HT-29 (cell line): Measurements from ENCODE around the gene PPIG. TPM values are rescaled to one million over a fixed set of nuclear protein-coding genes. Genes with fewer than 3 reads are reported as not detected.
"Not testable (repeated sequence)": the region's sequence is repeated elsewhere in the genome, so short reads cannot be mapped to it uniquely, and the experiment has no call there.

Source experiments
- DNase-seq: peaks from one replicate; pipeline ENCODE4 v3.0.0-alpha.2; 2015; ENCODE audit warnings: low spot score
- total RNA-seq: library from RNA; depleted of rRNA; stranded (reverse); fragments of >200 nt; shearing (Covaris generic); gene quantifications from 2 replicates; pipeline ENCODE4 v1.2.3, GENCODE V29; 2014; rRNA removed

PPIG gene
- 15.4 and 20.7 TPM in 2 replicates for total RNA-seq

DNA sequence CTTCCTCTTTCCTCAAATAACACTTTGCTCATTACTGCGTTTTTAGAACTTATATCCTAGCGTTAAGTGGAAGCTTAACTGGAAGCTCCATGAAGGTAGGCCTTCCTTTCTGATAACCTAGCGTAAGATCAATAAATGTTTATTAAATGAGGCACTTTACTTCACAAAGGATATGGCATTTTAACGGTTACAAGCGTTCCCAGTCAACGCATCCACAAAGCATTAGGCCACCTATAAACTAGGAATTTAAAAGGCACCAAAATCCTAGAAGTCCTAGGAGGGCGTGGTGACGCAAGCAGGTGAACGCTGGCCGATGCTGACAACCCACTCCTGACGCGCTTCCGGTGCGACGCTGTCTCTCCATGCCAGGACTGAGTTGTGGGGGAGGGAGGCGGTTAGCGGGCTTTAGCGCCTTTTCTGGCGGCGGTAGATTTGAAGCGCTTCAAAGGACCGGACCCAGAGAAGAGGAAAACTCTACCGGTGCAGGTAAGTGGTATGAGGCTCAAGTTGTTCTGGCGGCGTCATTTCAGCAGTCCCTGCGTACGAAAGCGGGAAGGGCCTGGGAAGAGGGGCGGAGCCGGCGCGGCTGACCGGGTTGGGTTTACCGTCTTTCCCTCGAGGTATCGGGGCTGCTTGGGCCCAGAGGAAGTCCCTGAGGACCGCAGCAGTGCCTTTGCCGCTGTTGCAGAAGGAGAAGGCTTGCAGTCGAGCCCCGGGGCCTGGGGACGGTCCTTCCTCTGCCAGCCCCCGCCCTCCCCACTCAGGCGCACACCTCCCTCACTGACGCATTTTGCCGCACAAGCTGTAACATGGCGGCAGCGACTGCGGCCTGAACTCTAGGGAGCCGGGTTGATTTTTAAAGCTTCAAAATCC is at the start of gene PPIG:
Gene PPIG (plus strand): TSS at position 347 of the 873 bp plus-strand sequence. CDS start 19,691 bp downstream, outside the sequence.
- DNase-seq = peak; percentile 96

DNA sequence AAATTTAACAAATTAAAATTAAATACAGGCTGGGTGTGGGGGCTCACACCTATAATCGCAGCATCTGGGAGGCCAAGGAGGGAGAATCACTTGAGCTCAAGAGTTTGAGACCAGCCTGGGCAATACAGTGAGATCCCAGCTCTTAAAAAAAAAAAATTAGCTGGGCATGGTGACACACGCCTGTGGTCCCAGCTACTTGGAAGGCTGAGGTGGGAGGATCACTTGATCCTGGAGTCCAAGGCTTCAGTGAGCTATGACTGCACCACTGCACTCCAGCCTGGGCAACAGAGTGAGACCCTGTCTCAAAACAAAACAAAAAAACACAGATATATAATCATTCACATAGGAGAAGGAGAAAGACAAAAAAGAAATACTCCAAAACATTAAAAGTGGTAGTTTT is 44.7 kb upstream of the PPIG start:
- DNase-seq = not testable (repeated sequence)

DNA sequence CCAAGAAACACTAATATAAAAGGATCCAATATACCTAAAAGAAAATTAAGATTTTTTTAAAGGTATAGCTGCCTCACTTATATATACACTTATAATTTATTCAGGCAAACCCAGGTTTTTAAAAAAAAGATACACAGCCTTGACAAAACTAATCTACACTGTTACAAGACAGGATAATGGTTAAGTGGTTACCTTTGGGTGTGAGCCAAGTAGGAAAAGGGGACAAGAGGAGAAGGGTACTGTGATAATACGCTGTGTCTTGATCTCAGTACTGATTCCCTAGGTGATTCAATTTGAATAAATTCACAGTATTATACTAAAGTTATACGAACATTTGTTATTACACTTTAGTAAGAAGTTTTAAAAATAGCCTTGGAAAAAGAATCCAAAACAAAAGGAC is 44.0 kb upstream of the PPIG start:
- DNase-seq = no peak

DNA sequence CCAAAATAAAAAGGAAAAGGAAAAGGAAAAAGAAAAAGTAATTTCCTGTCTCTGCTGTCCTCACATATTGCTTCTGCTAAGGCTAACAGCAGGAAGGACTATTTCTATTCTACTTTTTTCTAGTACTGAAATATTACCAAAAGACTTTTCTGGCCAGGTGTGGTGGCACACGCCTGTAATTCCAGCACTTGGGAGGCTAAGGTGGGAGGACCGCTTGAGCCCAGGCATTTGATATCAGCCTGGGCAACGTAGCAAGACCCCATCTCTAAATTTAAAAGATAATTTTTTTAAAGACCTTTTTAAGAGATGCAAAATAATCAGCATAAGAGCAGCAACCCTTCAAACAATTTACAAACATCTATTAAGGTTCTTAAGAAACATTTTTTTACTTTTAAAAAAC is 41.7 kb upstream of the PPIG start:
- DNase-seq = no peak

DNA sequence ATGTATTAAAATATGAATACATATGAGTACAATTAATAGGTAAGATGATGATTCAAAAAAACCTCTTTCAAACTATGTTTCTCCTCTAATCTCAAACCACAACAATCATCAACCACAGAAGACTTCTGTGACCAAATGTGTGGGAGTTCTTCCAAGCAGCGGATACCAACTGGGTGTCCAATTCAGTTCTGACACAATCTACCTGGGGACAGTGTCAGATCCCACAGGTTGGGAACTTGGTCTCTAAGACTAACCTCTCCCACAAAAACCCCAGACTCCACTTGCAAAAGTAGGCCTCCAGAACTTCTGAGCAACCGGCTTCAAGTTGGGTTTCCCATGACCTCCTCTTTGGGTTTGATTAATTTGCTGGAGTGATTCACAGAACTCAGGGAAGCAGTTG is 37.4 kb upstream of the PPIG start:
- no peak for DNase-seq

DNA sequence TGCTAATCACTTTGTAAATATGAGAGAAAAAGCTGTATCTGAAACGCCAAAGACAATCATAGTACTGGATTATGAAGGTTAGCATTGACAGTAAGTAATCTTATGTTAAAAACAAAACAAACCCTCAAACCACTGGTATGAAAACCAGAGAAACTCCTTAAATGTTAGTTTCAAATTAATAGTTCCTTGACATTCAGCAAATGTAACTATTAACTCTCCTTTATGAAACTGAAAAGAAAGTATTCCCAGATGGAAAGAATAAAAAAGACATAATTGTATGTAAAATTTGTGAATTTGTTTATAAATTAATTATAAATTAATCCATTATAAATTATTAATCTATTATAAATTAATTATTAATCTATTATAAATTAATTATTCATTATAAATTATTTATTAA is 22.8 kb upstream of the PPIG start:
- no peak for DNase-seq

DNA sequence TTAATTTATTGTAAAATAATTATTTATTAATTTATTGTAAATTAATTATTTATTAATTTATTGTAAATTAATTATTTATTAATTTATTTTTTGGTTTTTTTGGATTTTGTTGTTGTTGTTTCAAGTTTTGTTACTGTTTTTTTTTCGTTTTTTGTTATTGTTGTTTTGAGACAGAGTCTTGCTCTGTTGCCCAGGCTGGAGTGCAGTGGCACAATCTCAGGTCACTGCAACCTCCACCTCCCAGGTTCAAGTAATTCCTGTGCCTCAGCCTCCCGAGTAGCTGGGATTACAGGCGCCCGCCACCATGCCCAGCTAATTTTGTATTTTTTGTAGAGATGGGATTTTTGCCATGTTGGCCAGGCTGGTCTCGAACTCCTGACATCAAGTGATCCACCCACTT is 22.1 kb upstream of the PPIG start:
- not testable (repeated sequence) for DNase-seq

DNA sequence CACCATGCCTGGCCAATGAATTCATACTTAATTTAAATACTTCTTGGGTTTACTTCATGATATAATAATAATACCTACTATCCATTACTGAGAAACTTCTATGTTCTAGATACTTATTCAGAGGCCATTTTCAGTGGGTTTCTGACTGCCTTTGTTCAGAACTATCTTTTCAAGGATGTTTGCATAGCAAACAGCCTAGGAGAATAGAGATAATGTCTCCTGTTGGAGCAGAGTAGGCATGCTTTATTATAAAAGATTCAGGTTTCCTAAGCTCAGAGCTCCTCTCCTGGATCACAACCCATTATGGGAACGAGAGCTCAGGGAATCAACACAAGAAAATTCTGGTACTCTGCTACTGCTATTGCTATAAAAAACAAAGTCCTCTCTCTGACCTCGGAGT is 21.6 kb upstream of the PPIG start:
- no peak for DNase-seq

DNA sequence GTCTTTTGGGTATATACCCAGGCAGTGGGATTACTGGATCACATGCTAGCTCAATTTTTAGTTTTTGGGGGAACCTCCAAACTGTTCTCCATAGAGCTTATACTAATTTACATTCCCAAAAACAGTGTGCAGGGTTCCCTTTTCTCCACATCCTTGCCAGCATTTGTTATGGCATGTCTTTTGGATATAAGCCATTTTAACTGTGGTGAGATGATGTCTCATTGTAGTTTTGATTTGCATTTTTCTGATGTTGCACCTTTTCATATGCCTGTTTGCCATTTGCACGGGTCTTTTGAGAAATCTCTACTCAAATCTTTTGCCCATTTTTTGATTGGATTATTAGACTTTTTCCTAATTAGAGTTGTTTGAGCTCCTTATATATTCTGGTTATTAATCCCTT is 18.5 kb upstream of the PPIG start:
- no peak for DNase-seq

DNA sequence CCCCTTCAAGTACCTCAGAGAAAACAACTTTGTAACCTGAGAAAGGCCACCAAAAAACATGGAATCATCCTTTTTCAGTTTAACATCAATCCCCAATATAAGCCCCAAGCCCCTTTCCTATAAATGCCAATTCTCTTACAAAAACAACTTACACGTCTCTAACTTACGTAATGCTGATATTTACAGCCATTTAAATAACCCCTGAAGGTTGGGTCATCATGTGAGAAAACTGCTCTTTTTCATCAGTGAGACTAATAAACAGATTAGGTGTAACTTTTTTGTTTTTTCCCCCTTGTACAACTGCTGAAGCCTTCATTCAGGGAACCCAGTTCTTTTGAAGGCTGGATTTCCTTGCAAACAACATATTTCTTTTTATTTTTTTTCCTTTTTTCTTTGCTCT is 14.2 kb upstream of the PPIG start:
- DNase-seq = no peak

DNA sequence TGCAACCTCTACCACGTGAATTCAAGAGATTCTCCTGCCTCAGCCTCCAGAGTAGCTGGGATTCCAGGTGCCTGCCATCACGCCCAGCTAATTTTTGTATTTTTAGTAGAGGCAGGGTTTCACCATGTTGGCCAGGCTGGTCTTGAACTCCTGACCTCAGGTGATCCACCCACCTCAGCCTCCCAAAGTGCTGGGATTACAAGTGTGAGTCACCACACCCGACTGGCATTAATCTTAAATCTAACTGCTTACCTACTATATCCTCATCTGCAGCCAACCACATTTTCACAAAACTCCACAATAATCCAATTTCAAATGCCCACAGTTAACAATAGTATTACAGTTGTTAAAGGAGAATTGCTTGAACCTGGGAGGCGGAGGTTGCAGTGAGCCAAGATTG is 13.4 kb upstream of the PPIG start:
- not testable (repeated sequence) for DNase-seq

DNA sequence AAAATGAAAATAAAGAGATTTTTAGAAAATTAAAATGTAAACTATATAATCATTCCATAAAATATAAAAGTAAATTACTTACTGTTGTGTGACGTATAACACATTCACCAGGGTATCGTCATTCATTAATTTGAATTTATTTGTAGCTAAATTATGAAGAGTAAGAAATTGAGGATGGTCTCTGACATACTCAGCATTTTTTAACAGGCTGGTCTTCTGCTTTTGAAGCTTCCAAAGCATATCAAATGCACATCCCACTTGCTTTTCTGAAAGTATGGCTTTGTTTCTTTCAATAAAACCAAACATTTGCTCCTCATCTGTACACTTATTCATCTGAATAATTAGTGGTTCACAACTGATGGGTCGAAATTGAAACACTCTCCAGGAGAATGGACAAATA is 12.6 kb upstream of the PPIG start:
- DNase-seq = no peak

DNA sequence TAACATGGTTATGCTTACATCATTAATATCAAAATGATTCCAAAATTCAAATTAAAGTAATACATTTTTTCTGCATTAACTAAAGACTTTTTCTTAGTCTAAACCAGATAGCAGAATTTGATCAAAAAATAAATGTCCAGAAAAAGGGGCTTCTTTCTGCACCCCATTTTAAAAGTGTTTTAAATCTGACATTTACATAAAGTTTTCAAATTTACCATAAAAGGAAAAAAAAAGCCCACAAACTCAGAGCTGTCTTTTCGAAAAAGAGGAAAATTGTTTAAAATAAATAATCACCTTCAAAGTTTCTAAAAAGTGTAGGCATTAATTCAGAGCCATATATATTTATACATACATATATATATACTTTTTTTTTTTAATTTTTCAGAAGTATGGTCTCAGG is 12.0 kb upstream of the PPIG start:
- no peak for DNase-seq

DNA sequence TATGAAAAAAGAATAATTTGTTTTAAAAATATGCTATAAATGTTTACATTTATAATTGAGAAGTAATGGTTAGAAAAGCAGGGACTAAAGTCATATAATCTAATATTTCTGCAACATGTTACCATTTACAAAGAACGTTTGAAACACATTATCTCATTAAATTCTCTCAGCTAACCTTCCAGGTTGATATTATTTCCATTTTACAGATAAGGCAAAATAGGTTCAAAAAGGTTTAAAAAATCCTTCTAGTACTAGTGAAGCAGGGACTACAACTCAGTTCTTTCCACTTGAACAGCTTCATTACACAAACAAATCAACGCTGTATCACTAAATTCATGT is 11.4 kb upstream of the PPIG start:
- no peak for DNase-seq

DNA sequence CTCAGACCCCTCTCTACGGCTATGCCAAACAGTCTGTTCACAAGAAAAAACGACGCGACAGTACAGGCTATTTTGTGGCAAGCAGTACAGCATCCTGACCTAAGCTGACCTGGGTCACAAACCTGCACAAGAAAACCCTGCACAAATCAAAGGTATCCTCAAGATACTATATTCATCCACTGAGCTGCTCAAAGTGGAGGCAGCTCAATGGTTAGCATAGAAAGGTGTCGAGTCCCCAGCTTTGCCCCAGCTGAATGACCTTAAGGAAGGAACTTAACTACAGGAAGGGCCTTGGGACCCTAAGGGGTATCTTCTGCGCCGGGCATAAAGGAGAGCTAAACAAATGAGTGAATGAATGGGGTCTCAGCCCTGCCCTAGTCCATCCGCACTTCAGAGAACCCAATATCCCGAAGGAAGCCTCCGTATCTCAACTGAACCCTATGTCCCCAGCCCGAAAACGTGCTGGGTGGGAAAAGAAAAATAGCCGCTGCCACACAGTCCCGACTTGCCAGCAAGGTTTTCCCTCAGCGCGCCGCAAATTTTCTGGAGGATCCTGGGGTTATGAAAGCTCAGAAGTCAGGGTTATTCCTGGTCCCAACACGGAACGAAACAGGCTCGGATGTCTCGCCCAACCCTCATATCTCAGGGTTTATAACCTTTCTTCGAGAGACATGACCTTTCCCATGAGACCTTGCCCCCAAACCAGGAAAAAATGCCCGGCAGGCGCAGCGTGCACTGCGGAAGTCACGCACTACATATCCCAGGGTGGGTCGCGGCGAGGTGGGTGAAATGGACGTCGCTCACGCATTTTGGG is 10.8 kb upstream of the PPIG start, which contains the start of gene FASTKD1:
Gene FASTKD1 (minus strand): TSS at position 706 of the 814 bp plus-strand sequence. CDS start 1,836 bp downstream, outside the sequence.
- DNase-seq = peak; percentile 93

DNA sequence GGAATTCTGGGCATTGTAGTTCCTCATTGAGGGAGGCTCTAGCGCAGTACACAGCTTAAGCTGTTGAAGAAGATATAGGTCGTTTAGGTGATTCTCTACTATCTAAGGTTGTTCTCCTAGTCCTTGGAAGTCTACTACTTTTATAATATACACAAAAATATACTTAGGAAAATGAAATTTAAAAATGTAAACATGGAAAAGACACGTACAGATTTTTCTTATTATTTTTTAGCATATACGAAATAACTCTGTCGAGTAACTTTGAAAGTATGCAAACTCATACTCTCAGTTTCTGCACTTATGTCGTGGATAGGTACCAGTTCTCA is 10.2 kb upstream of the PPIG start:
- DNase-seq = no peak

DNA sequence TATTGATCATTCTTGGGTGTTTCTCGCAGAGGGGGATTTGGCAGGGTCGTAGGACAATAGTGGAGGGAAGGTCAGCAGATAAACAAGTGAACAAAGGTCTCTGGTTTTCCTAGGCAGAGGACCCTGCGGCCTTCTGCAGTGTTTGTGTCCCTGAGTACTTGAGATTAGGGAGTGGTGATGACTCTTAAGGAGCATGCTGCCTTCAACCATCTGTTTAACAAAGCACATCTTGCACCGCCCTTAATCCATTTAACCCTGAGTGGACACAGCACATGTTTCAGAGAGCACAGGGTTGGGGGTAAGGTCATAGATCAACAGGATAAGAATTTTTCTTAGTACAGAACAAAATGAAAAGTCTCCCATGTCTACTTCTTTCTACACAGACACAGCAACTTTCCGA is 9.6 kb upstream of the PPIG start:
- DNase-seq = not testable (repeated sequence)

DNA sequence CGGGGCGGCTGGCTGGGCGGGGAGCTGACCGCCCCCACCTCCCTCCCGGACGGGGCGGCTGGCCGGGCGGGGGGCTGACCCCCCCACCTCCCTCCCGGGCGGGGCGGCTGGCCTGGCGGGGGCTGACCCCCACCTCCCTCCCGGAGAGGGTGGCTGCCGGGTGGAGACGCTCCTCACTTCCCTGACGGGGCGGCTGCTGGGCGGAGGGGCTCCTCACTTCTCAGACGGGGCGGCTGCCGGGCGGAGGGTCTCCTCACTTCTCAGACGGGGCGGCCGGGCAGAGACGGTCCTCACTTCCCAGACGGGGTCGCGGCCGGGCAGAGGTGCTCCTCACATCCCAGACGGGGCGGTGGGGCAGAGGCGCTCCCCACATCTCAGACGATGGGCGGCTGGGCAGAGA is 8.9 kb upstream of the PPIG start:
- not testable (repeated sequence) for DNase-seq

DNA sequence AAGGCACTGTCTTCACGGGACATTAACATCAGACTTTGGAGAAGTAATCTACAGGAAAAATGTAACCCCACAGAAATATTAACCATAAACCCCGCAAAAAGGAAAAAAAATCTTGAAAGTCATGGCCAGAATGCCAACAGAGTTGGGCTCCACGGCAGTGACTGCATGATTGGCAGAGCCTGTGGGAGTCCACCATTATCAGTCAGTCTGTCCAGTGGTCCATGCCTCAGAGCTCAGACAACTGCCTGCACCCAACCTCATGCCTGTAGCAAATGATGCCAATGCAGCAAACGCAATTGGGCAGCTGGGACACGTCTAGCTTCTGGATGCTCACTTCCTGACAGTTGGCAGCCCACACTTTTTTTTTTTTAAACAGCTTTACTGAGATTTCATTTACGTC is 5.1 kb upstream of the PPIG start:
- DNase-seq = no peak

DNA sequence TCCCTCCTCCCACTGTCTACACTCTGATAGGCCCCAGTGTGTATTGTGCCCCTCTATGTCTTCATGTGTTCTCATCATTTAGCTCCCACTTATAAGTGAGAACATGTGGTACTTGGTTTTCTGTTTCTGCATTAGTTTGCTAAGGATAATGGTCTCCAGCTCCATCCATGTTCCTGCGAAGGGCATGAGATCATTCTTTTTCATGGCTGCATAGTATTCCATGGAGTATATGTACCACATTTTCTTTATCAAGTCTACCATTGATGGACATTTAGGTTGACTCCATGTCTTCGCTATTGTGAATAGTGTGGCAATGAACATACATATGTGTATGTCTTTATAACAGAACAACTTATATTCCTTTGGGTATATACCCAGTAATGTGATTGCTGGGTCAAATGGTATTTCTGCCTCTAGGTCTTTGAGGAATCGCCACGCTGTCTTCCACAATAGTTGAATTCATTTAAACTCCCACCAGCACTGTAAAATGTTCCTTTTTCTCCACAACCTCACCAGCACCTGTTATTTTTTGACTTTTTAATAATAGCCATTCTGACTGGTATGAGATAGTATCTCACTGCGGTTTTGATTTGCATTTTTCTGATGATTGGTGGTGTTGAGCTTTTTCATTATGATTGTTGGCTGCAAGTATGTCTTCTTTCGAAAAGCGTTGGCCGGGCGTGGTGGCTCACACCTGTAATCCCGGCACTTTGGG is 1.4 kb upstream of the PPIG start:
- DNase-seq = not testable (repeated sequence)

DNA sequence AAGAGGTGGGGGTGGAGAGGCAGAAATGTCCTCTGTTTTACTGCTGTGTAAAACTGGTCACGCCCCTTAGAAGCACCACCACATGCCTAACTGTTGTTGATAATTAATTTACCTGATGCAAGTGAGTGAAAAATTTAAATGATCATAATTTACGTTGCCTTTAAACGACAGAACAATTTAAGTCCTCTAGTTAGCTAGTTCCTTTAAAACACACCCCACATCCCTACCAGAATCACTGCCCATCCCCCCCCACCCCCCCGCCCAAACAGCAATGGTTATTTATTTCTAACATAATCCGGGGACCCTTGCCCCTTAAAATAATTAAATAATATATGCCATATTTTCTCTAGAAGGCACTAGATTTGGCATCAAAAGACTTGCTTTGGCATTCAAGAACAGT is 633 bp upstream of the PPIG start:
- no peak for DNase-seq

DNA sequence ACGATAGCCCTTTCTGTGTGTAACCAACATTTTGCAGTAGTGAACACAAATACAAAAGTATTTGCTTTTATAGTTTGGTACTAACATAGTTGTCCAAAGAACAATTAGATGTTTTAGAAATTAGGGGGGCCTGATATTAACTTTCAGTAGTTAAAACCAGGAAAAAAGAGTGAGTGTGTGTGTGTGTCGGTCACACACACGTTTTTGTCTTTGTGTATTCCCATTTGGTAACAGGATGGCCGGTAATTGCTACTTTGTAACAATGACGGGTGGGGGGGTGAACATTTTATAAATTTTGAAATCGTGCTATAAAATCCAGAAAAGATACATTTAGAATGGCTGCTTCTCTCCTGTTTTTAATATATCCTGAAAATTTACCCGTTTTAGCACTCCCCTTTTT is 1.5 kb downstream of the PPIG start:
- DNase-seq = no peak
